AG04450 (cell line): ENCODE data around the gene MYH10. TPM values are rescaled to one million over a fixed set of nuclear protein-coding genes. Genes with fewer than 3 reads are reported as not detected.
A peak's percentile ranks its signal among the peaks of the same experiment; 100 is the strongest.

Experiments used
- CTCF ChIA-PET: fragments of 300-600, 350-600 bp; formaldehyde crosslinking; extraction: SDS; loops from one replicate; lab custom pipeline; 2022; ENCODE audit warnings: antibody characterized with exemption, inconsistent platforms; lab: Charles Lee
- POLR2A ChIA-PET: fragments of 350-600 bp; formaldehyde crosslinking; extraction: SDS; loops from one replicate; lab custom pipeline; 2021; ENCODE audit warnings: antibody characterized with exemption, inconsistent platforms; lab: Yijun Ruan, JAX
- DNase-seq: peaks from one replicate; pipeline ENCODE4 v3.0.0-alpha.2; 2011; ENCODE audit warnings: low read depth, low spot score
- H3K27ac ChIP-seq: one replicate; pipeline ENCODE4 v1.5.1; 2012; ENCODE audit warnings: low read depth, low read length, control low read depth
- H3K27me3 ChIP-seq: one replicate; pipeline ENCODE4 v1.6.0; 2012; ENCODE audit warnings: low read length; ENCODE audit not compliant: control insufficient read depth, insufficient read depth
- H3K4me3 ChIP-seq: 2 replicates; pipeline ENCODE4 v1.5.1; 2011; ENCODE audit warnings: mild to moderate bottlenecking, low read depth, low read length, control low read depth
- H3K9me3 ChIP-seq: 2 replicates; pipeline ENCODE4 v1.5.1; 2012; ENCODE audit warnings: low read length; ENCODE audit not compliant: control insufficient read depth, insufficient read depth
- polyA plus RNA-seq: library from polyadenylated mRNA; depleted of rRNA; stranded (reverse); fragments of >200 nt; gene quantifications from 2 replicates; pipeline ENCODE4 v1.2.3, GENCODE V29; 2011
- TF ChIP-seq, protein P1 (sequence below): IDR thresholded peaks from 2 replicates; pipeline ENCODE4 v1.5.1; 2011; ENCODE audit warnings: low read depth, low read length, control low read depth, inconsistent platforms

MYH10 gene
- polyA plus RNA-seq, 1 experiment: 103 TPM

- Histone ChIP-seq H3K9me3 (no peaks in the 10 kb centered on the region), H3K27ac (no peak overlapping the region), H3K27me3 (no peaks in the 10 kb centered on the region), H3K4me3 (no peak overlapping the region)
- TF ChIP-seq, protein P1, sequence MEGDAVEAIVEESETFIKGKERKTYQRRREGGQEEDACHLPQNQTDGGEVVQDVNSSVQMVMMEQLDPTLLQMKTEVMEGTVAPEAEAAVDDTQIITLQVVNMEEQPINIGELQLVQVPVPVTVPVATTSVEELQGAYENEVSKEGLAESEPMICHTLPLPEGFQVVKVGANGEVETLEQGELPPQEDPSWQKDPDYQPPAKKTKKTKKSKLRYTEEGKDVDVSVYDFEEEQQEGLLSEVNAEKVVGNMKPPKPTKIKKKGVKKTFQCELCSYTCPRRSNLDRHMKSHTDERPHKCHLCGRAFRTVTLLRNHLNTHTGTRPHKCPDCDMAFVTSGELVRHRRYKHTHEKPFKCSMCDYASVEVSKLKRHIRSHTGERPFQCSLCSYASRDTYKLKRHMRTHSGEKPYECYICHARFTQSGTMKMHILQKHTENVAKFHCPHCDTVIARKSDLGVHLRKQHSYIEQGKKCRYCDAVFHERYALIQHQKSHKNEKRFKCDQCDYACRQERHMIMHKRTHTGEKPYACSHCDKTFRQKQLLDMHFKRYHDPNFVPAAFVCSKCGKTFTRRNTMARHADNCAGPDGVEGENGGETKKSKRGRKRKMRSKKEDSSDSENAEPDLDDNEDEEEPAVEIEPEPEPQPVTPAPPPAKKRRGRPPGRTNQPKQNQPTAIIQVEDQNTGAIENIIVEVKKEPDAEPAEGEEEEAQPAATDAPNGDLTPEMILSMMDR: no peak
- no peak for DNase-seq
- CTCF ChIA-PET: no interaction called here
- POLR2A ChIA-PET: interaction anchor here (1.2 kb wide), 1 partner anchor 9 kb away, joined by 3 read pairs; no protein-coding TSS in a partner anchor
These were observed 160.6 kb downstream of the MYH10 start for GRCh38 chr17:8469964-8470363.

- Histone ChIP-seq H3K27me3 (no peaks in the 10 kb centered on the region), H3K27ac (no peak overlapping the region), H3K9me3 (no peaks in the 10 kb centered on the region), H3K4me3 (no peak overlapping the region)
- DNase-seq: no peak
- POLR2A ChIA-PET: no interaction called here
- TF ChIP-seq, protein P1: no peak
- CTCF ChIA-PET: no interaction called here
These were observed 161.5 kb downstream of the MYH10 start for GRCh38 chr17:8468980-8469379.

DNA sequence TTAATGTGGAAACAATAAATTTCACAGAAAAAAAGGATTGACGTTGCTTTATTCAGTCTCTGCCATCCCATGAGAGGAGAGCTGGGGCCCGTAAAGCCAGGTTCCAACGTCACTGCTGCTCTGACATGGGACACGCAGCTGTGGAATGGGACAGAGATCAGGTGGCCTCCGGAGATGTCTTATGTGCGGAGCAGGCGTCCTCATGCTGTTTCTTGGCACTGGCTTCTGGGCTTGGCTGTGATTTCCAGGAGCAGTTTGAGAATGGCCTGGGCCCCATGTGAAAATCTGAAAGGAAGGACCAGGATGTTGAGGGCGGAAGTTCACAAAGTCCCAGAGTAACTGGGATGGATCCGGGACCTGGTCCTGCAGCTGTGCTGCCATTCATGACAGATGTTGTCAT lies 162.4 kb downstream of the MYH10 start:
- TF ChIP-seq, protein P1: no peak
- DNase-seq: no peak
- Histone ChIP-seq H3K4me3 (no peak overlapping the region), H3K27ac (peak overlapping the region; percentile 21), H3K9me3 (no peaks in the 10 kb centered on the region), H3K27me3 (no peaks in the 10 kb centered on the region)
- CTCF ChIA-PET: interaction anchor here (1.3 kb wide), 1 partner anchor 11 kb away, joined by 3 read pairs; no protein-coding TSS in a partner anchor
- POLR2A ChIA-PET: no interaction called here

DNA sequence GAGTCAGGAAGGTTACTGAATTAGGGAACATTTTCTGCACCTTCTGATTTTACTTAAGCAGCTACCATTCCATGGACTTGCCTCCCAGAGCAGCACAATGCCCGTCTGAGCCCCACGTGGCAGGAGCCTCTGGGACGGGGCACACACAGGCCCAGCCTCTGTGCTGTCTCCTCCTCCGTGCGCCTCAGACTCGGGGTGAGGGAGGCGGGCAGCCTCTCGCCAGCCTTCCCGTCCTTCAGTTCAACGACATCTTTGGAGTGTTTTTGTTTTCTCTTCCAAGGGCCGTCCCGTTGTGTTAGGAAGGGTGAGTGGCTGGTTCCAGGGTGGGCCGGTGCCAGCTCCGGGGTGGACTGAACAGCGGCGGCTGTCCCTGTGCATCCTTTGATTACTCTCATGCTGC lies 163.0 kb downstream of the MYH10 start:
- Histone ChIP-seq H3K9me3 (no peaks in the 10 kb centered on the region), H3K27me3 (no peaks in the 10 kb centered on the region), H3K4me3 (no peak overlapping the region), H3K27ac (no peak overlapping the region)
- TF ChIP-seq, protein P1: no peak
- no peak for DNase-seq
- ChIA-PET POLR2A (no interaction called here), CTCF (interaction anchor here (1.3 kb wide), 1 partner anchor 12 kb away, joined by 3 read pairs; no protein-coding TSS in a partner anchor)

- no peak for DNase-seq
- no peak overlapping the region for H3K4me3 ChIP-seq
- TF ChIP-seq, protein P1: no peak
- ChIA-PET CTCF (no interaction called here), POLR2A (no interaction called here)
- peak overlapping the region; percentile 22 for H3K27ac ChIP-seq
- no peaks in the 10 kb centered on the region for H3K27me3 ChIP-seq
- no peaks in the 10 kb centered on the region for H3K9me3 ChIP-seq
These were observed 163.7 kb downstream of the MYH10 start for GRCh38 chr17:8466873-8467272.
